Measurements from ENCODE around the gene FHDC1.

FHDC1 gene

DNA sequence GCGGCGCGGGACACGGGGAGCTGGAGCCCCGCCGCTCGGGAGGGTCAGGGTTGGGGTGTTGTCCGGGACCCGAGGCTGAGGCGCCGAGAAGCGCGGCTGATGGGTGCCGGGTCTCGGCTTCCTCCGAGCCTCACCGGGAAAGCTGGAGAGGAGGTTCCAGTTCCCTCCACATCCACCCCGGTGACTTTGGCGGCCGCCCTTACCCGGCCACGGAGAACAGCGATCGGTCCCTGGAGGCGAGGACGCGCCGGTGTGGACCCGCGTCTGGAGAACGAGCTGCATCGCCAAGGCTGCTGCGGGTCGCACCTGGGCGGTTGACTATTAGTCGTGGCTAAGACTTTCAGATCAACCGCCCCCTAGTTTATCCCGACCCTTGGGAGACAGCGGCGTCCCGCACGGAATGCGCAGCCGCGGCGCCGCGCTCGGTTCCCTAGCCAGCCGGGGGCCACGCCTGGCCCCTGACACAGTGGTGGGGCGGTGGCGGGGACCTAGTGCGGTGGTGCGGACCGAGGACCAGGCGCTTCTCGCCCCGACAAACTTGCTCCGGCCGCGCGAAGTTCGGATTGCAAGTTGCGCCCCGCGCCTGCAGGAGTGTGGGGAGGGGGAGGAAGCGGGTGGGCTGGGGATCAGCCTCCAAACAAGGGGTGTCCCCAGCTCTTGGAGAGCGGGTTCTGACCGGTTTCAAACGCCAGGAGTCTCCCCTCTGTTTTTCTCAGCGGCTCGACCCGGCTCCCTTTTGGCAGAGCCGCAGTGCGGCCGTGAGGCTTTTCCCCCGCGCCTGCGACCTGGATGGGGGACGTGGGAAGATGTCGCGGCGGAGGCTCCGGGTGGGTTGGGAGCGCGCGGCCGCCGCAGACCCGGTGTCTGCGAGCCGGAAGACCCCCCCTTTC lies 568 bp downstream of the FHDC1 start:
- no peak for DNase-seq (ENCODE audit: low spot score)

DNA sequence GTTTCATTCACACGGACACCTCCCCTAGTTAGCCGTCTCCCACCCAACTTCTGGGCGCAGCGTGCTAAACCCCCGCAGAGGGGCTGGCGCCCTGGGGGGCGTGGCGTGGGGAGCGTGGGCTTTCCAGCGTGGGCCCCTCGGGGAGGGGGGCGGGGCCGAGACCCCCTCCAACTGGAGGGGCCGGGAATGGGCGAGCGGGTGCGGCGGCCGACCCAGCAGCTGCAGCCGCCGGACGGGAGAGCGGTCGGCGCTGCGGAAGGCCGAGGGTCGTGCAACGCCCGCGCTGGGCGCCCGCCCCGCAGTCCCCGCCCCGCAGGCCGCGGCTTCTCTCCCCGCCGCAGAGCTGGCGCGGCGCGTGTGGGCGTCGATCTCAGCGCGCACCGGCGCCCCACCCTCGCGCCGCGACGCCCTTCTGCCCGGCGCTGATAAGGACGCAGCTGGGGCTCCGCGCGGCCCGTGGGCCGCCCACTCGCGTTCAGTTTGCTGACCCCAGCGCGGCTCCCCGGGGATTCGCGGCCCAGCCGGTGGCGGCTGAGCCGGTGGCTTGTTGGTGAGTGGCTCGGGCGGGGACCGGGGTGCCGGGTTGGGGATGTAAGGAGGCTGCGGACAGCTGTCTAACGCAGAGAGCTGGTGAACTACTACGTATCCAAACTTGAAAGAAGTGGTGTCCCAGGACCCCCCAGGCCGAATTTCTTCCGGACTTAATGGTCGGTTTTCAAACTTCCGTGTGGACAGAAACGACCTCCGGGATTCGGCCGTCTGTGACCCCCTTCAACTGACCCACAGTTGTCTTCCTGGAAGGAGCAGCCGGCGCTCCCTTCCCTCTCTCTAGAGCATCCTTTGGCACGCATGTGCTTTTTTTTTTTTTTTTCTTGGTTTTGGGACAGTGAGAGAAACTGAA lies 1.5 kb downstream of the FHDC1 start:
- no peak for DNase-seq (ENCODE audit: low spot score)

DNA sequence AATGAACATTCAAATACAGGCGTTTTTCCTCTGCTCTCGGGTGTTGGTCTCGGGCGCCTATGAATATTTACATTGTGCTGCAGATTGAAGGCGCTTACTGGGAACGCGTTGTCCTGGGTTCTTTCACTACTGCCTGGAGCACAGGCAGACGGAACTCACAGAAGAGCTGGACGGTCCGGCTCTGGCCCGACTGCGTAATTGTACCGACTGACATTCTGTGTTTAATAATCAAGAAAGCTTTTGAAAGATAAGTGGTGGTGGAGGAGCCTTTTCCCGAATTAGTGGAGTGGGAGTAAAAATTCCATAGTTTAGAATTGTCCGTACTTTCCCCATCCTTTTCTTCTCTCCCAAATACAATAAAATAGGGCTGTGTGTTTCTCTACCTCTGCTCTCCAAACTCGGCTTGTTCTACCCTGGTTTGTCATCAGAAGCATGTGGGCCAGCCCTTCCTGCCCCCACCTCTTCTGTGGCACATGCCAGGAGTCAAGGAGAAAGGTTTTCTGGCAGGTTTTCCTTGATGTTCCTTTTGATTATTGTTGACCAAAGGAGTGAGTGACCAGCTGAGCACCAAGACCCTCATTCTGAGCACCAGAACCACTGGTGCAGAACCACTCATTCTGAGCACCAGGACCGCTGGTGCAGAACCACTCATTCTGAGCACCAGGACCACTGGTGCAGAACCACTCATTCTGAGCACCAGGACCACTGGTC lies 2.3 kb downstream of the FHDC1 start:
- no peak for DNase-seq (ENCODE audit: low spot score)

DNA sequence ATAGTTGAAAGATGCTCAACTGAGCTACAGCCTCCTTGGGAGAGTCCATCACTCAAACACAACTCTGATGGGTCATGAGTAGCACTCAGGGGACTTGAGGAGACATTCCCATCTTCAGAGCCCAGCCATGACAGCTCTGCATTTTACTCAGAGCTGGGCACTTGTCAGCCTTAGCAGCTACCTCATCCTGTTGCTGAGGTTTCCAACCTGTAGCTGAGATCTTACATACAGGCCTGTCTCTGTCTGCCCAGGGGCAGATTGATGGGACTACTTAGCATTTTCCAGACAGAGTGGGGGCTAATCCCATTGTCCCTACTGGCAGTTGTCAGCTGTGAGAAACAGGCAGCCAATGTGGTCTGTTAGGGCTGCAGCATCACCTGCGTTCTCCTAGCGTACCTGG lies 3.5 kb downstream of the FHDC1 start:
- DNase-seq (ENCODE audit: low spot score), result no peak

DNA sequence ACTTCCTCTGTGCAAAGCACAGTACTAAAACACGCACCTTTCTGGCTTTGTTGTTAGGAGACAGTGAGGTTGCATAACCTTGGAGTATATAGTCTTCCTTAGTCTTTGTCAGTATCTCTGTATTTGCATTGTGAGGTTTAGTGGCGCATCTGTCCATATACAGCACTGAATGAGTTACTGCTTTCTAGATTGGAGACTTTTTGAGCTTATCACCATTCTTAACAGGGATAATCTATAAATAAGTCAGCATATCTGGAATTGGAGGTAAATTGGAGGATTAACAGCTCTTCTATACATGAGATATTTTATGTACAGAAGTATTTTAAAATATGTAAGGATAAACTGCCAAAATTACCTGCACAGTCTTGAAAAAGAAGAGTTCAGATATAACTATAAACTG lies 4.3 kb downstream of the FHDC1 start:
- no peak for DNase-seq (ENCODE audit: low spot score)

DNA sequence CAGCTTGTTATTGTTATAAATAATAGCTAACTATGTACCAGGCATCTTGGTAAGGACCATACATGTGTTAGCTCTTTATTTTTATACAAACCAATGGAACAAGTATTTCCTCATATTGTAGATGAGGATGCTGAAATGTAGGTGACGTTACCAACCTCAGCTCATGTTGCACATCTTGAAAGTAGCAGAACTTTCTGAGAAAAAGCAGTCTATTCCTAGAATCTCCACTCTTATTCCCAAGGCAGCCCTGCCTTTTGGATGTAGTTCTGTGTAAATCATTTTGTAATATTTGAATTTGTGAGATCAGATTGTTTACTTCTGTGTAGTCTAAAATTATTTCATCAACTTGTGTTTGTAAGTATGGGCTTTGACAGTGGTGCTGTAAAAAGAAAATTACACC lies 5.3 kb downstream of the FHDC1 start:
- no peak for DNase-seq (ENCODE audit: low spot score)

DNA sequence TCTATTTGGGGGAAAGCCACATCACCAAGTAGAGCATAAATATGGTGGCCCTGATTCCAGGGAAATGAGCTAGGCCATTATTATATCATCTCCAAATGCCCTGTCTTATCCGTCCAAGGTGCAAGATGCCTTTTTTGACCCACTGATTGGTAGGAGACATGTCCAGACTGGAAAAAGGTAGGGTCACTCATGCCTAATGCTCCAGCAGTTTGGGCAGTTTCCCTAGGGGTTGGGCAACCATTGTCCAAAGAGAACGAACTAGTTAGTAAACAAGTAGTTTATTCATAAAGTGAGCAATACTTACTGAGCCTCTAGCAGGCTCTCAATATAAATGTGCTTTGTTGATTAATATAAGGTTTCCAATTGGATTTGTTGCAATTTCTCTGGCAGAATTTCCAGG lies 6.2 kb downstream of the FHDC1 start:
- DNase-seq (ENCODE audit: low spot score), result no peak

DNA sequence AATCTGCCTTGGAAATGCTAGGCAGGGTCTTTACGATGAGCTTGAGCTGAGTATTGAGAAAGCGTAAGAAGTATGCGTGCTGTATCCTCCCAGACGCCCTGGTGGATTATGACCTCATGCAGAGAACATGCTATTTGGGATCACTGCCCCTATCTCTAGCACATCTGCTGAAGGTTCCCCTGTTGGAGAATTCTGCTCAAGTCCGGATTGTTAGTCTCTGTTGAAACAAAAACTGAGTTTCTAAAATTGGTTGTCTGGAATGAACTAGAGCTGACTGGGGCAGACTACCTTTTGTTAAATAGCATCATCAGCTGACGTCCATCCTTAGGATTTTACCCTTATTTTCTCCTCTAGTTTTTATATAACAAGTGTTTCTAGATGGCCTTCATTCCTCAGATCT lies 7.5 kb downstream of the FHDC1 start:
- no peak for DNase-seq (ENCODE audit: low spot score)

DNA sequence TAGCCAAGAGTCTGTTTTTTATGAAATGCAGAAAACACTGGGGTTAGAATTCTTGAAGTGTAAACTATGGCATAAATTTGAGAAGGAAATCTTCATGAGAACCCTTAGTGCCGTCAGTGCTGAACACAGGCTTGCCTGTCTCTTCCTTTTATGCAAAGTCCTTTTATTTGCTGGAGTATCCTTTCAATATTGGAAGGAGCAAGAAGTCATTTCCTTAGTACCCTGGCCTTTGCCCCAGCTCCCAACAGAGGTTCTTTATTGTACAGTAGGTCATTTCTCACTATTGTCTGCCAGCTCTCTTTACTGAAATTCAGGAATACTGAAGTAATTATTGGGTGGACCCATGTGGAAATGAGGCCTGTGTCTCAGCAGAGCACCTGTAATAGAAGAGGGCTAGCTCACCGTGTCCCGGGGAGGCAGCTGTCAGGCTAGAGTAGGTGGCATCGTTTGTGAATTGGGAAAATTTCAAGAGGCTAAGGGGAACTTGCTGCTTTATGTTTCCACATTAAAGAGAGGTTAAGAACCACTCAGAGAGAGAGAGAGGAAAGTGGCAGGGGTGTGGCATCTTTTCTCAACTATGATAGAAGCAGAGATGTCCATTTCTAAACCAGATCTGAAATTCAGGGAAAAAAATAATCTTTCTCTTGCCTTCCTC lies 8.7 kb downstream of the FHDC1 start:
- DNase-seq (ENCODE audit: low spot score), result no peak

DNA sequence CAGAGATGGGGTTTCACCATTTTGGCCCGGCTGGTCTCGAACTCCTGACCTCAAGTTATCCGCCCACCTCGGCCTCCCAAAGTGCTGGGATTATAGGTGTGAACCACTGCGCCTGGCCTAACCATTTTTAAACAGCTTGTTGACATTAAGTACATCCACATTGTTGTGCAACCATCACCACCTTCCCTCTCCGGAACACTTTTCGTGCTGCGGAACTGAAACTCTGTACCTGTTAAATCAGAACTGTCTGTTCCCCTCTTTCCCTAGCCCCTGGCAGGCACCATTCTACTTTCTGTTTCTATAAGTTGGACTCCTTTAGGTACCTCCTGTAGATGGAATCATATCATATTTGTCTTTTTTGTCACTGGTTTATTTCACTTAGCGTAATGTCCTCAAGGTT lies 9.5 kb downstream of the FHDC1 start:
- no peak for DNase-seq (ENCODE audit: low spot score)

DNA sequence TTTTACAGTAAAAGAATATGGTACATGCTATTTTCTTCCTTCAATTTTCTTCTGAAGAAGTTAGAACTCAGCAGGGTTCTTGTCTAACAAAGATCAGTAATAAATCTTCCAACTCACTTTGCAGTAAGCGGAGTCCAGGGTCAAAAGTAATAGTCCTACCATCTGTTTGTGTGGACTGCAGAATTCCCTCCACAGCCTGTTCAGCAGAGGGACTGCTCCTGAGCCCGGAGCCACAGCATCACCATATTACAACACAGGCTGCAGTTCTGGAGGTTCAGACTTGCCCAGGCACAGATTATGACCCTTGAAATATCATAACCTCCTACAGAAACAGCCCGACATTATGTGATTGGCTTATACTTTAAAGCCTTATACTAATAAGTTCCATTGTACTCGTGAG lies 10.3 kb downstream of the FHDC1 start:
- no peak for DNase-seq (ENCODE audit: low spot score)

DNA sequence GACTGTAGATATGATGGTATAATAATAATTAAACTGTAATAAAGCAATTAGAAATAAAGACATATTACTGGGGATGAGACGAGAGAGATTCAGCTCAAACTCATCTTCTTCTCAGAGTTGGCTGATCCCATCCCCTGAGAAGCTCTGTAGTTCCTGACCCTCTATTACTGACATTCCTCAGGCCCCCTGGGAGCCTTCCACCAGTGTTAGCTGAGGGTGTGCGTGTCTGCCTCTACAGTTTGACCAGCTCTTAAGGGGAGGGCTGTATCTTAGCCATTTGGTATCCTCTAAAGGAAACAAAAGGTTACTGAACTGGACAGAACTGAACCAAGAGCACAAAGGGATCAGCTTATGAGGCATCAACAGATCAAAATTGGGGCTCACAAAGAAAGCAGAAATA lies 11.2 kb downstream of the FHDC1 start:
- DNase-seq (ENCODE audit: low spot score), result no peak

DNA sequence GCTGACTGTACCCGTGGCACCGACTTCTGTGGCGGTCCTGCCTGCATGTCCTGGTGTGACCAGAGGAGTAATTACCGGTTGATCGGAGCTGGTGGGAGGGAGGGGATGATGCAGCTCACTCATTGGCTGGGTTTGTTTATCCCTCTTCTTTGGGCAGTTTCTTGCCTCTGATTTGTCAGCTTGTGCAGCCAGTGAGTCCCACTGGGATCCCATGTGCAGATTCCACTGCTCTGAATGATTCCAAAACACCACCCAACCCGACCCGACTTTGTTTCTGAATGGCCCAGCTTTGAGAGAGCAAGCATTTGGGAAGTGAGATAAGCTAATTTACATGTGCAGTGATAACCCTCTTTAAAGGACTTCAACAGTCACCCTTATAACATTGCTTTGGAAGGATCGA lies 13.8 kb downstream of the FHDC1 start:
- DNase-seq (ENCODE audit: low spot score), result no peak

DNA sequence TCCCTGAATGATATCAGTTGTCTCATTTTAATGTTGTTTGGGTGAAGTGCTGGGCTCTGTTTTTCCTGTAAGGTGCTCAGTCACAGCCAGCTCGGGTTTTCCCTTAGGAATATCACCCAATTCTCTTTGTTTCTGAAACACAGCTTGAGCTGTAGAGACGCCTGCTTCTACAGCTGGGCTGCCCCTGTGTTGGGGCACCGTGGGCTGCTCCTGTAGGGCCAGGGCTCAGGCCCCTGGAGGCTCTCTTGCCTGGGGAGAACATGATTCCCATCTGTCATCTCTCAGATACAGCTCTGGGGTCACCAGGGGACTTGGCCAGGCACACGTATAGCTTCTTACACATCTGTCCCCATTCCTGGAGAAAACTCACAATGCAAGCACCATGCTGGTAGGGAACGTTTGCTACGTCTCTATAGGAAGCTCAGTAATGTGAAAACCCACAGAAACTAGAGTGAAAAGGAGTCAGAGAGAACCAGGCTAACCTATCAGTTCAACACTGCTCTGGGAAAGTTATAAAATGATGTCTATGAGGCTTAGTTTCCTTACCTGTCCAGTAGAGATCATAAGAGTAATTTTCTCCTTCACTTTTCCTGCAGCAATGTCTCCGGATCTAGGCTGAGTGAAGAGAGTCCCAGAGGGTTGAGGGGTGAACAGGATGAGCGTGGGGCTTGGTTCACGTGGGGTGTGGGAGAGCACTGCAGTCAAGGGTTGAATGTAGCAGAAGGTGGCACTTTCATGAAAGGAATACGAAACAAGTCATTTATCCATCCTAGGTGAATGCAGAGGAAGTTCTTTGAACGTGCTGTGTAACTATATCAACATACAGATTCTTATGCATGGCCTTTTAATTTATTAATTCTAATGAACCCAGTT lies 14.5 kb downstream of the FHDC1 start:
- DNase-seq (ENCODE audit: low spot score), result no peak

DNA sequence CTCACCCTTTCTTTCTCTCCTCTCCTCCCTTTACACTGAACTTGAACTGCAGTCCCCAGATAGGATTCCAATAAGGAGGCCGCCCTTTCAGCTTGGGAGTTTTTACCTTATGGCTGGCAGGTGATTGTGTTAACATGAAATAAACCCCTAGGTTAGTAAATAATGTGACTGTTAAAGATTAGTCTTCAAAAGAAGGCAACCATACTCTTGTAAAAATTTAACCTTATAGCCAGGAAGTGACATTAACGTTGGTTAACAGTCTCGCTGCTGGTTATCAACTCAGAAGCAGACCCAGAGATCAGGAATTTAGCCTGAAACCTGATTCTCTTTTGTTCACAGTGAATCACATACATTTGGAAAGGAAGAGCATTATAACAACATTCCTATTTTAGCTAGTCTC lies 15.2 kb downstream of the FHDC1 start:
- no peak for DNase-seq (ENCODE audit: low spot score)

DNA sequence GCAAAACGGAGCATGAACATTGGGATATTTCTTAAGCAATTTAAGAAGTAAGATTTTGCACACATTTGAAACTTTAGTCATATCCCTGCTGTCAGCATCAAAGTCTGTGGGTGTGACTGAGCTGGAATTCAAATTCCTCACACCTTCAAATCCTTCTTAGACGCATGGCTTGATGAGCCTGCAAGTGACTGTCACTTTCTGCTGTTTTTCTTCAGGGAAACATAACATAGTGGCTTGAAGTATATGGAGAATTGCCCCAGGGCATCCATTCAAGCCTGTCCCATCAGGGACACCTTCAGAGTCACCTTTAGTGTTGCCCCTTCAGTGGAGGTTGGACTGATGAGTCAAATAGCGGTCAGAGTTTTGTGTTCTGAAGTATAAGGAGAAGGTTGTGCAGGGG lies 17.4 kb downstream of the FHDC1 start:
- no peak for DNase-seq (ENCODE audit: low spot score)

DNA sequence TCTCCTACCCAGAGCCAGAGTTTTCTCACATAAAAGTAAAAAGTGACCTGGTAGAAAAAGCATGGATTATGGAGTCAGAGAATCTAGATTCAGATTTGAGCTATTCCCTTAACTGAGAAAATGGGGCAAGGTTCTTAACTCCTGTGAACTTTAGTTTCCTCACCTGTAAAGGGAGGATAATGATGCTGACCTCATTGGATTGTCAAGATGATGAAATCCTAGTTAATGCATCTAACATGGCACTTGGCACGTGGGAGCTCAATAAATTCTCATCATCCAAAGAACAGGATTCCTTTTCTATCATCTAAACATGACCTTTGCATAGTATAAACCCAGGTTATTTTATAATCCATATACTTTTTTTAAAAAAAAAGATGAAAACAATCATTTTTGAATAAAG lies 18.6 kb downstream of the FHDC1 start:
- no peak for DNase-seq (ENCODE audit: low spot score)

DNA sequence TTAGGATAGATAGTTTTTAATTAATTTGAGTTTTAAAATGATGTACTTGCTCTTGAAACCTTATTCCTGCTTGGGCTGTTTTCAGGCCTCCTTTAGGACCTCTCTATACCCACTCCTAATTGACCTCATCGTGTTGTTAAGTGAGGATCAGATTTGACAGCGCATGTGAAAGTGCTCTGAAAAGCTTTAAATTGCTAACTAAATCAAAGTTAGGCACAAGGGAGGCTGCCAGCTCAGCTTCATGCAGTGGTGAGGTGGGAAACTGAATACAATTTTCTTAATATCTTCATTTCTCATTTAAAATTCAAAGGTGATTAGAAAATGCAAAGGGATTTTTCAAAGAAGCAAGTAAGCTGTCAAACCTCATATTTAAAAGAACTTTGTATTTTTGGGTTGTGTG lies 20.0 kb downstream of the FHDC1 start:
- no peak for DNase-seq (ENCODE audit: low spot score)

DNA sequence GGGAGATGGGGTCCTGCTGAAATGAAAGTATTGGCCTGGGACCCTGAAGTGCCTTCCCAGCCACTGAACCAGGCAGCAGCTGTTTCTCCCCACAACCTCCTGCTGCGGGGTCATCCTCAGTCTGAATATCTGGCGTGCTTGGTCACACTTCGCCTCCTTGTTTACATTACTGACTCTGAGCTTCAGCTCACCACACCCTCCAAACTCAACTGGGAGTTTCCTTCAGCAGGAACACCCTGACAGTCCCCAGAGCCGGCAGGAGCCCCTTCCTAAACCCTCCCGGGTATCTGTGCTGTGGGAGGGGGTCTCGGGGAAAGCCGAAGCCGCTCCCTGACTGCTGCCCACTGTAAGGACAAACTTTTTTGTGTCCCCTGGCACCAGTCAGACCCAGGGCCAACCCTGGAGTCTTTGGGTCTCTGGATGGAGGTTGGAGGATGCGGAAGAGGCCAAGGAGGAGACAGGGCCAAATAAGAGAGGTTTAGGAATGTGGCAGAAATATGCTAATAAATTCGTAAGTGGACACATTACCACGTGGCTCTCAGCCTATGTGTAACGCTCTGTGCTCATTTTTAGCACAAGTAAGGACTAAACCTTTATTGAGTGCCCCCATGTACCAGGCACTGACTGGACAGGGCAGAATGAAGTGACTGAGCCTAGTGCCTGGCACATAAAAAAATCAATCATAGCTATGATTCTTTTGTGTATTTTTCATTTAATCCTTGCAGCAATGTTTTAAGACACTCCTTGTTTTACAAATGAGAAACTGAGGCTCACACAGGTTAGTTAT lies 20.7 kb downstream of the FHDC1 start:
- no peak for DNase-seq (ENCODE audit: low spot score)

DNA sequence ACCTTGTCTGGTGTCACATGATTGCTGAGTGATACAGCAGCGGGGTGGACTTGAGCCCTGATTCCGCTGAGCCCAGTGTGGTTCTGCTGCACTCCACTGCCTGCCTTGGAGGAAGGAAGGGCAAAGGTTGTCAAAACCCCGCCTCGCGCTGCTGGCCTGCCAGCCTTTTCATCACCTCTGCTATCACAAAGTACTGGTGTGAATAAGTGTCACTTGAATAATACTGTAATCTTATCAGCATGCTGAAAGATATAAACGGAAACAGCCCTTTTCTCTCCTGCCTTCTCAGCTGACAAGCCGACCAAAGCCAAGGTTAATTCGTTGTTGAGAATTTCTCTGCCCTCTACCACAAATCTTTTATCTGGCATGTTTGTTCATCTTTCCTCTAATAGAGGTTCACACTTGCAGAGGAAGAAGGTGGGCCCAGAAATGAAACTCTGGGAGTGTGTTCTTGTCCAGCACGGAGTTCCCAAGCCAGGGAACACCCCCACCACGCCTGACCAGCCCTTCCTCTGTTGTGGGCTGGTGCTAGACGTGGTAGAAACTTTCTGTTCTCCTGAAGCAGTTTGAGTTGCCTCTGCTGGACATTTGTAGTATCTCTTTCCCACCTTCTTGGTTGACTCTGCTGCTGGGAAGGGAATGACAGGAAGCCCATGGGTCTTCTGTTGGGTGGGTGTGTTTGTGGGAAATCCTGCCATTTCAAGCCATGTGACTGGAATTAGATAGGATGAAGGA lies 21.5 kb downstream of the FHDC1 start:
- no peak for DNase-seq (ENCODE audit: low spot score)

Data from activated CD4-positive, alpha-beta T cell treated with anti-CD3 and anti-CD28 coated beads, Interleukin-2, Interleukin-4, amounts not matched to agents 100 ng/mL and 50 ng/mL, durations not matched to agents 16 hours and 8 hours (primary cell).